GM13976 (cell line): ENCODE data around the gene CADM3.

Experiments used
- DNase-seq: peaks from one replicate; pipeline ENCODE4 v3.0.0; 2012; ENCODE audit warnings: low spot score
- CTCF ChIP-seq: IDR thresholded peaks from 2 replicates; pipeline ENCODE4 v1.5.1; 2012; ENCODE audit warnings: borderline replicate concordance, mild to moderate bottlenecking; ENCODE audit not compliant: insufficient read depth; ENCODE audit errors: extremely low read depth, missing control alignments, control extremely low read depth
- in situ Hi-C: fragments of 300-500 bp; cut with MboI; formaldehyde crosslinking; loops from one replicate; pipeline ENCODE4 v1.12.0; 2022; ENCODE audit warnings: low sequenced_read_pairs, mixed read lengths, inconsistent platforms; ENCODE audit not compliant: unreplicated experiment

CADM3 gene

DNA sequence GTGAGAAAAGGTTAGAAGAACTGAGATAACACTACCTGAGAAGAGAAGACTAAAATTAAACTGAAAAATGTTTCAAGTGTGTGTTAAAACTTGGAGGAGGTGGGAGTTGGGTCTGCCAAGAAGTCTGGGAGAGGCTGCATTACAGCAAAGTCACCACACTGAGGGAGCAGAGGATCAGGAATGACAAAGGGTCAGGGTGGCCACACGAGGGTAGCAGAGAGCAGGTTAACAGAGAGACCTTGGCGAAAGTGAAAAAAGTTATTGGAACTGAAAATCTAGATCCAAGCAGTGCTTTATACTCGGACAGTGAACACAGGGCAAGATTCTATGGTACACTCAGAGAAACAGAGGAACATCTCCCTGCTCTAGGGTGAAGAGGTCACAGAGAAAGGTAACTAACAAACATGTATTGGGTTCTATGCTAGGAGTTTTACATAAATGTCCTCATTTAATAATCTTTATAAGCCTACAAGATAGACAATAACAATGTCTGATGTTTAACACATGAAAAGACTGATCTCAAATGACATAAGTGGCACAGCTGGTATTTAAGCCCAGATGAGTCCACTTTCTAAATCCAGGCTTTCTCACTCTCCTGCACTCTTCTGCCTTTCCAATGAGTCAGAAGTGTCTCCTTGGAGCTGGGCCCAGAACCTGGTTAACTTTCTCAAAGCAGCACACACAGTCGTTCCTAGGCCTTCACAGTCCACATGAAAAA is 10.3 kb upstream of the CADM3 start:
- DNase-seq = peak; percentile 53
- in situ Hi-C loops = loop anchor here (10.0 kb wide), 1 partner anchor 54 kb away; no protein-coding TSS in a partner anchor
- peak; percentile 97 for TF ChIP-seq CTCF

DNA sequence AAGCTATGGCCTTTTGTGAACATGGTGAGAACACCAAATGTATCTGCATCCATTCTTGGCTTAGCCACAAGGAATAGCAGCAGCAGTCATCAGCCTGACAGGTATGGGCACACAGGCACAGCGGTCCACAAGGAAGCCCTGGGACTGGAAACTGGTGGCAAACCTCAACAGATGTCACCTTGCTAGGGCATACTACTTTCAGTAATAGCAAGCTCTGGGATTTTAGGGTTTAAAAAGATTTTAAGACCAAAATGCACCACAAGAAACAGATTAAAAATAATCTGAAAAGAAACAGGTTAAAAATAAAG is 9.7 kb upstream of the CADM3 start:
- DNase-seq = no peak
- in situ Hi-C loops = loop anchor here (10.0 kb wide), 1 partner anchor 53 kb away; no protein-coding TSS in a partner anchor
- TF ChIP-seq CTCF = no peak

- TF ChIP-seq CTCF = no peak
- DNase-seq = no peak
- in situ Hi-C loops = loop anchor here (10.0 kb wide), 1 partner anchor 52 kb away; no protein-coding TSS in a partner anchor
Observed at GRCh38 chr1:159162516-159163265, 8.7 kb upstream of the CADM3 start.

- DNase-seq = no peak
- in situ Hi-C loops = loop anchor here (10.0 kb wide), 1 partner anchor 51 kb away; no protein-coding TSS in a partner anchor
- no peak for TF ChIP-seq CTCF
Observed at GRCh38 chr1:159163614-159164228, 7.7 kb upstream of the CADM3 start.

DNA sequence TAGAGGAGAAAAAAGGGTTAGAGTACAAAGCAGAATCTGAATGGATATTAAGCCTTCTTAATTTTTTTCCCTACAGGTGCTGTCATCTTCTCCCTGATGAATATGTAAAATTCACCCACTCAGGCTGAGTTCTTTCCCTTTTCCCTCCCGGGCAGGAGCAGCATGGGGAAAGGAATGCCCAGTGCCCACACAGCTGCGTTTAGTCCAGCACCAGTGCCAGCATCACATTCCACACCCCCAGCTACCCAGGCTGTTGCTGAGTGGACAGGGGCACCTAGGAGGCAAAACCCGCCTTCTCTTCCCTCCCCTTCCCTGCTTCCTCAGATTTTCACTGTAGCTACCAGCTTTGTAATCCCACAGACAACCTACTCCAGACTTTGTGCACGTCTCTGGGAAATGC is 3.4 kb upstream of the CADM3 start:
- in situ Hi-C loops = loop anchor here (10.0 kb wide), 1 partner anchor 47 kb away; no protein-coding TSS in a partner anchor
- no peak for TF ChIP-seq CTCF
- DNase-seq = no peak

GRCh38 chr1:159170639-159171038 is 776 bp upstream of the CADM3 start:
- in situ Hi-C loops = no loop called here
- no peak for TF ChIP-seq CTCF
- no peak for DNase-seq
